NT2/D1 (cell line): ENCODE results near the gene OPCML.

Experiments used
- SUZ12 ChIP-seq: IDR thresholded peaks from 2 replicates; pipeline ENCODE4 v1.6.1; 2011; ENCODE audit not compliant: insufficient read length, insufficient read depth; ENCODE audit errors: extremely low read depth
- ZNF274 ChIP-seq: IDR thresholded peaks from 2 replicates; pipeline ENCODE4 v1.6.1; 2011; ENCODE audit warnings: mild to moderate bottlenecking, low read depth, low read length

DNA sequence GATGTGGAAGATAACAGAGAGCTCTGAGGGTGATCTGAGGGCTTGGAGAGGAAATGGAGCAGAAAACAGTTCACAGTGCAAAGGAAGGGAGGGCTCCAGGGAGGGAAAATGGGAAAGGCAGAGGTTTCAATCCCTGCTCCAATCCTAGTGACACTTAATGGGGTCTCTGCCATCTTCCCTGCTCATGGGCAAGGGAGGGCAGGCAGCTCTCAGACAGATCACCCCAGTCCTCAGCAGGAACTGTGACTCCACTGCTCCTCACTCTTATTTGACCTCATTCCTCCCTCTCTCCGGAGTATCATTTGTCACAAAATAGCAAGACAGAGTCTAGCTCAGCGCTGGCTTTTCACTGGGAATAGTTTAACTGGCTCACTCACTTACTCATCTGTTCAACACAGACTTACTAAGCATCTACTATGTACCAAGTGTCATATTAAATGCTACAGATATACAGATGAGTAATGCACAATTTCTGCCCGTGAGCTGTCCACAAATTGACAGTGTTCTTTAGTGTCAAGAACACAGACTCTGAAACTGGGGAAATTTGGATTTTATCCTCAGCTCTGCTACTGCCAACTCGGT is 817.4 kb downstream of the OPCML start:
- TF ChIP-seq ZNF274 = no peak
- no peak for TF ChIP-seq SUZ12
